K562 (cell line): ENCODE data around the gene PPP1R14C. TPM values are rescaled to one million over a fixed set of nuclear protein-coding genes. Genes with fewer than 3 reads are reported as not detected.

Experiments
- ASH1L ChIP-seq: fragments of 450-650 bp; IDR thresholded peaks from 2 replicates; pipeline ENCODE4 v1.6.1; 2018; ENCODE audit warnings: borderline replicate concordance, mild to moderate bottlenecking, low read depth; ENCODE audit not compliant: partially characterized antibody
- CHD2 ChIP-seq: IDR thresholded peaks from 2 replicates; pipeline ENCODE4 v1.6.1; 2011; ENCODE audit warnings: low read depth, low read length
- DNMT1 ChIP-seq: fragments of 450-650 bp; IDR thresholded peaks from 2 replicates; pipeline ENCODE4 v1.6.1; 2016; ENCODE audit warnings: antibody characterized with exemption, mild to moderate bottlenecking
- HDAC3 ChIP-seq: fragments of 450-650 bp; IDR thresholded peaks from 2 replicates; pipeline ENCODE4 v1.6.1; 2018; ENCODE audit warnings: borderline replicate concordance, mild to moderate bottlenecking, moderate library complexity; ENCODE audit not compliant: partially characterized antibody
- IRF2 ChIP-seq: sonication (generic); formaldehyde crosslinking; IDR thresholded peaks from 2 replicates; pipeline ENCODE4 v1.8.1; 2022; ENCODE audit warnings: mild to moderate bottlenecking, missing genetic modification reagents
- JUNB ChIP-seq: fragments of 450-650 bp; formaldehyde crosslinking; conservative IDR thresholded peaks from 2 replicates; pipeline ENCODE4 v1.4.0; 2020; ENCODE audit warnings: mild to moderate bottlenecking
- JUND ChIP-seq, 2 experiments: IDR thresholded peaks; 2 replicates in 1 of 2; 3 replicates in 1 of 2; pipeline ENCODE4 v1.6.1; 2011; ENCODE audit warnings: borderline replicate concordance in 2 of 2, low read depth in 2 of 2, low read length in 2 of 2, improper control_type of control experiment in 1 of 2, missing biosample characterization in 1 of 2, missing genetic modification characterization in 1 of 2, missing genetic modification reagents in 1 of 2
- KLF16 ChIP-seq: IDR thresholded peaks from 2 replicates; pipeline ENCODE4 v1.6.1; 2016; ENCODE audit warnings: antibody characterized with exemption
- NRF1 ChIP-seq, 2 experiments: fragments of 450-650 bp; IDR thresholded peaks in 1 of 2; conservative IDR thresholded peaks in 1 of 2; 2 replicates each; pipeline ENCODE4 v1.6.1; 2014; ENCODE audit warnings: mild to moderate bottlenecking in 2 of 2
- RBM17 ChIP-seq: fragments of 200-400 bp; formaldehyde crosslinking; IDR thresholded peaks from 2 replicates; pipeline ENCODE4 v1.6.1; 2017; ENCODE audit warnings: low read depth, mild to moderate bottlenecking, low read length, borderline replicate concordance
- TBP ChIP-seq: optimal IDR thresholded peaks from 2 replicates; pipeline ENCODE3; 2011; ENCODE audit warnings: low read depth, low read length, improper control_type of control experiment
- TRIM24 ChIP-seq, 2 experiments: fragments of 450-650 bp; IDR thresholded peaks; 2 replicates each; pipeline ENCODE4 v1.6.1; 2016
- ZBTB5 ChIP-seq: fragments of 450-650 bp; IDR thresholded peaks from 2 replicates; pipeline ENCODE4 v1.6.1; 2017; ENCODE audit warnings: antibody characterized with exemption
- ZNF507 ChIP-seq: conservative IDR thresholded peaks from 2 replicates; pipeline ENCODE4 v1.6.1; 2017; ENCODE audit warnings: missing genetic modification characterization, missing compliant biosample characterization
- polyA plus RNA-seq, 8 experiments: library from polyadenylated mRNA; depleted of rRNA in 4 of 8; stranded (reverse) in 5 of 8; unstranded in 3 of 8; fragments of >200 nt; fragmentation: Nextera tagmentation in 2 of 8; fragmentation: Illumina TruSeq in 1 of 8; extraction: Ambion mirVana in 2 of 8; extraction: Trizol in 1 of 8; gene quantifications; 2 replicates each; pipeline versions ENCODE4 v1.2.1 to v1.2.3, GENCODE V29; 2011 to 2014; ENCODE audit warnings: inconsistent platforms in 1 of 8, missing spikeins in 1 of 8
- total RNA-seq, 7 experiments: library from RNA; depleted of rRNA in 6 of 7; stranded (reverse); fragments of >200 nt in 6 of 7; fragmentation: Illumina TruSeq in 2 of 7; extraction: Trizol in 2 of 7; gene quantifications; 2 replicates each; pipeline versions ENCODE4 v1.2.1 to v1.2.3, GENCODE V29; 2011 to 2021; ENCODE audit warnings: low replicate concordance in 1 of 7
- TF ChIP-seq, protein P1 (sequence below): fragments of 450-650 bp; IDR thresholded peaks from 2 replicates; pipeline ENCODE4 v1.6.1; 2016; ENCODE audit warnings: low read depth, mild to moderate bottlenecking, moderate library complexity
- TF ChIP-seq, protein P2 (sequence below): sonication (generic); formaldehyde crosslinking; IDR thresholded peaks from 2 replicates; pipeline ENCODE4 v1.8.0; 2022; ENCODE audit warnings: mild to moderate bottlenecking, missing genetic modification reagents
- TF ChIP-seq, protein P3 (sequence below): fragments of 450-650 bp; formaldehyde crosslinking; IDR thresholded peaks from 2 replicates; pipeline ENCODE4 v1.4.0; 2020; ENCODE audit warnings: mild to moderate bottlenecking, moderate library complexity
- TF ChIP-seq, protein P4 (sequence below): IDR thresholded peaks from 2 replicates; pipeline ENCODE4 v1.6.1; 2014; ENCODE audit warnings: antibody characterized with exemption
- TF ChIP-seq, protein P5 (sequence below), 2 experiments: IDR thresholded peaks; 2 replicates each; pipeline ENCODE4 v1.6.1; 2011; ENCODE audit warnings: borderline replicate concordance in 1 of 2, control low read depth in 1 of 2, low read depth in 1 of 2, low read length in 1 of 2, mild to moderate bottlenecking in 1 of 2, mixed read lengths in 1 of 2, moderate library complexity in 1 of 2; ENCODE audit not compliant: insufficient read depth in 1 of 2, insufficient read length in 1 of 2, poor library complexity in 1 of 2, severe bottlenecking in 1 of 2; ENCODE audit errors: extremely low read depth in 1 of 2

Gene PPP1R14C
- total and polyA plus RNA-seq, 9 of the 15 experiments (the other 6 are each of a cell fraction or from before 2014, with no cell fraction given): 4.5 to 16.6 (median 11.9) TPM

DNA sequence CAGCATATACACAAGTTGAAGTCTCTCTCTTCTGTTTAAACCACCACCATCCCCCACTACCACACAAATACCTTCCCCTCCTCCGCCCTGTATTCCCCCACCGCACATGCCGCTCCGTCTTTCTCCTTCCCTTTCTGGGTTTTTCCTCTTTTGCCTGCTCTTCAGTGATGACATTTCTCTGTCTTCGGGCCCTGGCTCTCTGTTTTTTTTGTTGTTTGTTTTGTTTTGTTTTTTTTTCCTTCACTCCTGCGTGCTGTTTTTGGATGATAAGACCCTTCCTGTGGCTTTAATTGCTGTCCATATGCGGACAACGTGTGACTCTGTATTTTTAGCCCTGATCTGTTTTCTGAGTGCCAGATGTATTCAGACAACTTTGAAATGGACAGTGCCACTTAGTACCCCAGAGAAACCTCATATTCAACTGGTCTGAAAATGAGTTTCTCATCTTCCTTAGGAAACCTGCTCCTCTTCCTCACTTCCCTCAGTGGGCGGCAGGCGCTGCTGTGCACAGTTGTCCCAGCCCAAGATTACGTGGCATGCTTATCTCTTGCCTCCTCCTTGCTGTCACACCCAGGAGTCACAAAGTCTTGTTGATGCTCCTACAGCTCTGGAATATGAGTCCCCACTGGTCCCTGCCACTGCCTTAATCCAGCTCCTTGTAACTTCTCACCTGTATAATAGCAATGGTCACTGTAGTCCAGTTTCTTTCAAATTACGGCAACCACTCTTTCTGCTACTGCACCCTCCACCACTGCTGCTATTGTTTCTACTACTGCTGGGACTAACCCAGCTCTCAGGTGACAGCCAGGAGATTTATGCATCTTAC lies 8.2 kb downstream of the PPP1R14C start (continued):
- TF ChIP-seq, protein P1, sequence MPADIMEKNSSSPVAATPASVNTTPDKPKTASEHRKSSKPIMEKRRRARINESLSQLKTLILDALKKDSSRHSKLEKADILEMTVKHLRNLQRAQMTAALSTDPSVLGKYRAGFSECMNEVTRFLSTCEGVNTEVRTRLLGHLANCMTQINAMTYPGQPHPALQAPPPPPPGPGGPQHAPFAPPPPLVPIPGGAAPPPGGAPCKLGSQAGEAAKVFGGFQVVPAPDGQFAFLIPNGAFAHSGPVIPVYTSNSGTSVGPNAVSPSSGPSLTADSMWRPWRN: peak; percentile 81
- no peak for TF ChIP-seq ZNF507
- peak; percentile 81 for TF ChIP-seq HDAC3
- TF ChIP-seq TBP: peak; percentile 58
- TF ChIP-seq, protein P2, sequence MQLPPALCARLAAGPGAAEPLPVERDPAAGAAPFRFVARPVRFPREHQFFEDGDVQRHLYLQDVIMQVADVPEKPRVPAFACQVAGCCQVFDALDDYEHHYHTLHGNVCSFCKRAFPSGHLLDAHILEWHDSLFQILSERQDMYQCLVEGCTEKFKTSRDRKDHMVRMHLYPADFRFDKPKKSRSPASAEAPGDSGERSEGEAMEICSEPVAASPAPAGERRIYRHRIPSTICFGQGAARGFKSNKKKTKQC (CRISPR knock-in tag): no peak; the same call in 1 of the 2 replicates
- TF ChIP-seq, protein P3, sequence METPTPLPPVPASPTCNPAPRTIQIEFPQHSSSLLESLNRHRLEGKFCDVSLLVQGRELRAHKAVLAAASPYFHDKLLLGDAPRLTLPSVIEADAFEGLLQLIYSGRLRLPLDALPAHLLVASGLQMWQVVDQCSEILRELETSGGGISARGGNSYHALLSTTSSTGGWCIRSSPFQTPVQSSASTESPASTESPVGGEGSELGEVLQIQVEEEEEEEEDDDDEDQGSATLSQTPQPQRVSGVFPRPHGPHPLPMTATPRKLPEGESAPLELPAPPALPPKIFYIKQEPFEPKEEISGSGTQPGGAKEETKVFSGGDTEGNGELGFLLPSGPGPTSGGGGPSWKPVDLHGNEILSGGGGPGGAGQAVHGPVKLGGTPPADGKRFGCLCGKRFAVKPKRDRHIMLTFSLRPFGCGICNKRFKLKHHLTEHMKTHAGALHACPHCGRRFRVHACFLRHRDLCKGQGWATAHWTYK (CRISPR knock-in tag): peak; percentile 80
- peak; percentile 94 for TF ChIP-seq JUND (IDR thresholded peaks at IDR 0.05; ENCODE audit: borderline replicate concordance, low read depth, low read length)
- TF ChIP-seq JUND (tag; IDR thresholded peaks at IDR 0.05; ENCODE audit: borderline replicate concordance, low read depth, low read length): peak; percentile 87; the same call in 2 of the 3 replicates
- TF ChIP-seq NRF1 (conservative IDR thresholded peaks at IDR 0.05 in 1 of 2, IDR thresholded peaks at IDR 0.05 in 1 of 2): peak in 1 of 2 experiments; percentile 42; a peak in 3 of 4 replicates
- TF ChIP-seq IRF2 (CRISPR knock-in tag): no peak
- TF ChIP-seq JUNB (CRISPR knock-in tag): peak; percentile 63
- peak; percentile 83; the same call in 1 of the 2 replicates for TF ChIP-seq KLF16
- TF ChIP-seq CHD2: peak; percentile 39; the same call in 1 of the 2 replicates
- no peak for TF ChIP-seq RBM17
- TF ChIP-seq, protein P4, sequence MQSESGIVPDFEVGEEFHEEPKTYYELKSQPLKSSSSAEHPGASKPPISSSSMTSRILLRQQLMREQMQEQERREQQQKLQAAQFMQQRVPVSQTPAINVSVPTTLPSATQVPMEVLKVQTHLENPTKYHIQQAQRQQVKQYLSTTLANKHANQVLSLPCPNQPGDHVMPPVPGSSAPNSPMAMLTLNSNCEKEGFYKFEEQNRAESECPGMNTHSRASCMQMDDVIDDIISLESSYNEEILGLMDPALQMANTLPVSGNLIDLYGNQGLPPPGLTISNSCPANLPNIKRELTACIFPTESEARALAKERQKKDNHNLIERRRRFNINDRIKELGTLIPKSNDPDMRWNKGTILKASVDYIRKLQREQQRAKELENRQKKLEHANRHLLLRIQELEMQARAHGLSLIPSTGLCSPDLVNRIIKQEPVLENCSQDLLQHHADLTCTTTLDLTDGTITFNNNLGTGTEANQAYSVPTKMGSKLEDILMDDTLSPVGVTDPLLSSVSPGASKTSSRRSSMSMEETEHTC: 0 out of 2 replicates have a peak, but pooled peaks have one; percentile 61
- TF ChIP-seq ASH1L: peak; percentile 46
- TF ChIP-seq ZBTB5: peak; percentile 74; the same call in 1 of the 2 replicates
- TF ChIP-seq DNMT1: peak; percentile 88; the same call in 1 of the 2 replicates
- peak; percentile 83 to 89 for TF ChIP-seq TRIM24 (IDR thresholded peaks at IDR 0.05)
- TF ChIP-seq, protein P5, sequence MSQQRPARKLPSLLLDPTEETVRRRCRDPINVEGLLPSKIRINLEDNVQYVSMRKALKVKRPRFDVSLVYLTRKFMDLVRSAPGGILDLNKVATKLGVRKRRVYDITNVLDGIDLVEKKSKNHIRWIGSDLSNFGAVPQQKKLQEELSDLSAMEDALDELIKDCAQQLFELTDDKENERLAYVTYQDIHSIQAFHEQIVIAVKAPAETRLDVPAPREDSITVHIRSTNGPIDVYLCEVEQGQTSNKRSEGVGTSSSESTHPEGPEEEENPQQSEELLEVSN (IDR thresholded peaks at IDR 0.05; ENCODE audit: borderline replicate concordance in 1 of 2, extremely low read depth in 1 of 2, insufficient read depth in 1 of 2, insufficient read length in 1 of 2, low read depth in 1 of 2, low read length in 1 of 2, poor library complexity in 1 of 2, severe bottlenecking in 1 of 2): peak; percentile 23 to 55
